ENCODE data around the gene TDRD12. TPM values are rescaled to one million over a fixed set of nuclear protein-coding genes. Genes with fewer than 3 reads are reported as not detected.
"Not testable (repeated sequence)": the region's sequence is repeated elsewhere in the genome, so short reads cannot be mapped to it uniquely, and the experiment has no call there.

The TDRD12 gene
- total RNA-seq, 1 experiment from 2014 or later: 0.17 TPM

DNA sequence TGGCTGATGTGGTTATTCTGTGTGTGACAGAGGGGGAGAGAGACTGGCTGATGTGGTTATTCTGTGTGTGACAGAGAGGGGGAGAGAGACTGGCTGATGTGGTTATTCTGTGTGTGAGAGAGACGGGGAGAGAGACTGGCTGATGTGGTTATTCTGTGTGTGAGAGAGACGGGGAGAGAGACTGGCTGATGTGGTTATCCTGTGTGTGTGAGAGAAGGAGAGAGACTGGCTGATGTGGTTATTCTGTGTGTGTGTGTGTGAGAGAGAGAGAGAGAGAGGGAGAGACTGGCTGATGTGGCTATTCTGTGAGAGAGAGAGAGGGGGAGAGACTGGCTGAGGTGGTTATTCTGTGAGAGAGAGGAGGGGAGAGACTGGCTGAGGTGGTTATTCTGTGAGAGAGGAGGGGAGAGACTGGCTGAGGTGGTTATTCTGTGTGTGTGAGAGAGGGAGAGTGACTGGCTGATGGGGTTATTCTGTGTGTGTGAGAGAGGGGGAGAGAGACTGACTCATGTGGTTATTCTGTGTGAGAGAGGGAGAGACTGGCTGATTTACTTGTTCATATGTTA lies 27.1 kb downstream of the TDRD12 start:
- DNase-seq (ENCODE audit: low spot score): peak; percentile 61

DNA sequence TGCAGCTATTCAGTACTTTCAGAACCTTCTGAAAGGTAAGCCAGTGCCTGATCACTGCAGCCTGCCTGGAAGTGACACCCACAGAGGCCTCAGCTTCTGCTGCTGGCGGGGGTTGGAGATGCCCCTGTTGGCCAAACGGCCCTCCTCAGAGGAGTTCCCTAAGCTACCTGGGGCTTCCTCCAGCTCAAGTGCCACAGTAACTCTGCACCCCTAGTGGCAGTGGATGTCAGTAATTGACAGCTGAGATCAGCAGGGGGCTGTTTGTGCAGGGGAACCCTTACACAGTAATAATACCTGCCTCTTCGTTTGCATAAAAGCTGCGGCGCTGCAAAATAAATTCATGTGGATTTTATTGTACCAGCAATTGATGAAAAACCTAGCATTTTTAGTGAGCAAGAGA lies 28.9 kb downstream of the TDRD12 start:
- DNase-seq (ENCODE audit: low spot score): no peak

DNA sequence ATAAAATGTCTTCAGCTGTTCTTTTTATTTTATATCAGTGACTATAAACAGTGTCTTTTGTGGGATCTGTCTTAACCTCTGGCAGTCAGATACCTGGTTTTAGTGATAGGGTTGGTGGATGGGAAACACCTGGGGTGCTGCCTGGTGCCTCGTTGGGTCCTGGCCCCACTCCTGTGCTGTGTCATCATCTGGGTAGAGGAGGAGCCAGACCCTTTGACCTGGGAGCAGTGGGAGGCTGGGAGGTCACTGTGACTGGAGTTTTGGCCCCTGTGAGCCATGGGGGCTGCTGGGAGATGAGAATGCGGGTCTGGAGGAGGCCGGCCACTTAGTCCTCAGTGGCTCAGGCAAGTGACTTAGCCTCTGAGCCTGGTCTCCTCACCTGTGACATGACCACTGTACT lies 29.4 kb downstream of the TDRD12 start:
- no peak for DNase-seq (ENCODE audit: low spot score)

DNA sequence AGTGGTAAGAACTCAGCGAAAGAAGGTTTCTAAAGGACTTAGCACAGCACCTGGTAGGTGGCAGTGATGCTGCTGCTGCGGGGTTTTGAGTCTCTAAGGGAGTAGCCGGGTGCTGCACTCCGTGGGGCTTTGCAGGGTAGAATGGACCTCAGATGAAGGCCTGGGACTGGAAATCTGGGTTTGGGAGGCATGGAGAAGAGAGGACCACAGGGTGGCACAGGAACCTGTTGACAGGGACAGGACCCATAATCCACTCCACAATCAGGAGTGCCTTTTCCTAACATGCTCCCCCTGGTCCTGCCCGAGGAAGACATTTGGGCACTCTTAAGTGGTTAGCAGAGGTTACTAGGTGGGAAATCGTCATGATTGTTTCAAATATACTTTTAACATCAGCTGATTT lies 29.8 kb downstream of the TDRD12 start:
- DNase-seq (ENCODE audit: low spot score): no peak

DNA sequence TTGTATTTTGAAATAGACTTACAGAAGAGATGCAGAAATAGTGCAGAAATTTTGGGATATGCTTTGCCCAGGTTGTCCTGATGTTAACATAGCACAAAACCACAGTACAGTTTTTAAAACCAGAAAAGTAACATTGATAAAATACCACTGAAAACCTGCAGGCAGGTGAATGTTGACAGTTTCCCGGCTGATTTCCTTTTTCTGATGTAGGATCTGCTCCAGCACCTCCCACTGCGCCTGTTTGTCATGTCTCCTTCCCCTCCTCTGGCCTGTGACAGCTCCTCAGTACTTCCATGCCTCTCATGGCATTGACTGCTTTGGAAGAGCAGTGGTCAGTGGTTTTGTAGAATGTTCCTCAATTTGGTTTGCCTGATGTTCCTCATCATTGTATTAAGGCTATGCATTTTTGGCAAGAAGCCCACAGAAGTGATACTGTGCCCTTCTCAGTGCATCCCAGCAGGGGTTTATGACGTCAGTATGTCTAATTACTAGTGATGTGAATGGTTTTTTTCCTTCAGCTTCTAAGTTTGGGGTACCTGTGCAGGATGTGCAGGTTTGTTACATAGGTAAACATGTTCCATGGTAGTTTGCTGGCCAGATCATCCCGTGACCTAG lies 31.0 kb downstream of the TDRD12 start:
- DNase-seq (ENCODE audit: low spot score): no peak

DNA sequence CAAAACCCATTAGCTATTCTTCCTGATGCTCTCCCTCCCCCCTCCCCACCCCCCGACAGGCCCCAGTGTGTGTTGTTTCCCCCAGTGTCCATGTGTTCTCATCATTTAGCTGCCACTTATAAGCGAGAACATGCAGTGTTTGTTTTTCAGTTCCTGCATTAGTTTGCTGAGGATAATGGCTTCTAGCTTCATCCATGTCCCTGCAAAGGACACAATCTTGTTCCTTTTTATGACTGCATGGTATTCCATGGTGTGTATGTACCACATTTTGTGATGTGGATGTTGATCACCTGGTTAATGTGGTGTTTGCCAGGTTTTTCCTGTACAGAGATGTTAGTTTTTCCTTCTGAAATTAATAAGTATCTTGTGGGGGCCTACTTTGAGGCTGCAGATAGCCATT lies 31.5 kb downstream of the TDRD12 start:
- DNase-seq (ENCODE audit: low spot score): no peak

DNA sequence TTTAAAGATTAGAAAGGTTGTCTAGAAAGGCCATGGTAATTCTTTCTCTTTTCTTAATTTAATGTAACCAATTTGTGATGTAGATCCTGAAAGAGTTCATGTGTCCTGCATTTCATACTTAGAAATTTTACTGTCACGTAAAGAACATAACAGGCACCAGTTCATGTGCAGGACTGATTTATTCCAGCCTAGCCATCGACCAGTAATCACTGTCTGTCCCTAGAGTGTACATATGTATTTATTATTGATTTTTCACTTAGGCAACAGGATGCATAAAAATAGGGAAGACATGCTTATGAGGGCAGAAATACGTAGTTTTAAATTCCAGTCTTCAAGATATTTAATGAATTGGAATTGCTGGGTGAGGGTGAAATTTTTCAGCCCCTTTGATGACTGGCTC lies 37.6 kb downstream of the TDRD12 start:
- DNase-seq (ENCODE audit: low spot score): no peak

DNA sequence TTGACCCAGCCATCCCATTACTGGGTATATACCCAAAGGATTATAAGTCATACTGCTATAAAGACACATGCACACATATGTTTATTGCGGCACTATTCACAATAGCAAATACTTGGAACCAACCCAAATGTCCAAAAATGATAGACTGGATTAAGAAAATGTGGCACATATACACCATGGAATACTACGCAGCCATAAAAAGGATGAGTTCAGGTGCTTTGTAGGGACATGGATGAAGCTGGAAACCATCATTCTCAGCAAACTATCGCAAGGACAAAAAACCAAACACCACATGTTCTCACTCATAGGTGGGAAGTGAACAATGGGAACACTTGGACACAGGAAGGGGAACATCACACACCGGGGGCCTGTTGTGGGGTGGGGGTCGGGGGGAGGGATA lies 45.8 kb downstream of the TDRD12 start:
- not testable (repeated sequence) for DNase-seq (ENCODE audit: low spot score)

DNA sequence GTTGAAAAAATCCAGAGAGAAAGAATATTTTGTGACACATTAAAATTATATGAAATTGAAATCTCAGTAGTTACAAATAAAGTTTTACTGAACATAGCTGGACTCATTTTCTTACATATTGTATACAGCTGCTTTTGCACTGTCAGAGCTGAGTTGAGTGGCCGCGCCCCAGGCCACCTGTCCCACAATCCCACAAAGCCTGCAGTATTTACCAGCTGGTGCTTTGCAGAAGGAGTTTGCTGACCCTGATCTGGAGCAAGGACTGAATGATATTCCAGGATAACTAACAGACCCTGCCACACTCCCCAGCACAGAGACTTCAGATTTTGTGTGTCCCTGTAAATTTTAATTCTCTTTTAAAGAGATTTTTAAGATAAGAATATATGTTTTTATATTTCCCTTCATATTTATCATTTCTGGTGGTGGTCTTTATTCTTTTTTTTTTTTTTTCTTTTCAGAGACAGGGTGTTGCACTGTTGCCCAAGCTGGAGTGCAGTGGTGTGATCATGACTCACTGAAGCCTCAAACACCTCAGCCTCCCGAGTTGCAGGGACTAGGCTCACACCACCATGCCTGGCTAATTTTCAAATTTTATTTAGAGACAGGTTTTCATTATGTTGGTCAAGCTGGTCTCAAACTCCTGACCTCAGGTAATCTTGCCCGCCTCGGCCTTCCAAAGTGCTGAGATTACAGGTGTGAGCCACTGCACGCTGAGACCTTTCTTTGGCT lies 48.5 kb downstream of the TDRD12 start:
- no peak for DNase-seq (ENCODE audit: low spot score)

DNA sequence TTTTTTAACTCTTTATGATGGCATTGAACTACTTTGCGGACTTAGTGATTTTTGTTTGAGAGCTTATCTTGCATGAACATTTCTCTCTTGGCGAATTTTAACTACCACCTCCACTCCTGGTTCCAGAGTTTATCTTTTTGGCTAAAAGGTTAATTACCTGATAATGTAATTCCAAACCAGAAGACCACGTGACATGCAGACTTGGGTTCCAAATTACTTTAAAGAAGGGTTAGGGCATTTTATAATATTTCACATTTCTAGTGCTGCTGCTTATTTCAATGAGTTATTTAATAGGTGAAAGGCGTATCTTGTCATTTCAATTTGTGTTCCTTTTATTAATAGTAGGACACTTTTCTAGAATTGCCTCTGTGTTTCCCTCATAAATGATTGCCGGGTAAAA lies 52.0 kb downstream of the TDRD12 start:
- DNase-seq (ENCODE audit: low spot score): no peak

DNA sequence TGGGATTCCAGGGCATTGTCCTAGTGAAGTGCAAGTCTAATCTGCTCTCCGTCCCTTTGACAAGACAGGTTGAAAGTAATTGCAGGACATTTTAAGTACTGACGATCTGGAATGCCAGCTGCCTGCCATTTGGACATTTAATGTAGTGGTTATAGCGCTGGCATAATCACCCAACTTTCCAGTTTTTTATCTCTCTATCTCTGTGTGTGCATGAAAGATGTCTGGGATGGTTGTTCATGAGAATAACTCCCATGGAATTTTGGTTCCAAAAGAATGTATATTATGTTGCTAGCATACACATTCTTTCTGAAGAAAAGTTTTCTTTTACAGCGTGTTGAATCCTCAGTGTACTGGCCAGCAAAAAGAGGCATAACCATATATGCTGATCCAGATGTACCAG lies 53.6 kb downstream of the TDRD12 start:
- DNase-seq (ENCODE audit: low spot score): no peak

DNA sequence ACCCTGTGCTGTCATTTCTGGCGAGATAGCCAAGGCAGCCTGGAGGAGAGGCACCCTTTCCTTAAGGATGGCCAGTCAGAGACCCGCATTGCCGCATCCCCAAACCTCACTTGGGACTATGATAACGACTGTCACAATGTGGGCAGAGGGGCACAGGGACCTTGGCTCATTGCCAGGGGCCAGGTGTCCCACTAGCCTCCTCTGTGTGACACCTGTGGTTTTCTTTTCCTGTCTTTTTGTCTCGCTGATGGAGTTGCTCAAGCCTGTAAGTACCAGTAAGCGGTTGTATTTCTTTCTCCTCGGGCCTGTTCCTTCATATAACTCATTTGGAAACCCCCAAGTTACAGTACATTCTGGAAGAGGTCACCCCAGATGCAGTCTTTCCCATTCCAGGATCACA lies 59.5 kb downstream of the TDRD12 start:
- DNase-seq (ENCODE audit: low spot score): no peak

DNA sequence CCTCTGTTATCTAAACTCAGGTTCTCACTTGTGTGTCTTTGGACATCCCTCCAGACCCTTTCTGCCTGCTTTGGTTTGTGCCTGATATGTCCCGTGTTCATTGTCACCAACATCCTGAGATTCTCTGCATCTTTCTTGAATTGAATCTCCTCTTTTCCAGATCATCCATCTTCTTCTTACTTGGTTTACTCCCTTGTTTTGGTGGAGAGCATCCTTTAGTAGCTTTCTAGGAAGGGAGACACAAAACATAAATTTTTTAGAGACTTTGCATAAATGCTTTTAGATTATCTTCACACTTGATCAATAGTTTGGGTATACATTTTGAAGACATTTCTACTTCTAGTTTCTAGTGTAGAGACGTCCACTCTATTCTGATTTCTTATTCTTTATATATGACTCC lies 61.7 kb downstream of the TDRD12 start:
- no peak for DNase-seq (ENCODE audit: low spot score)

DNA sequence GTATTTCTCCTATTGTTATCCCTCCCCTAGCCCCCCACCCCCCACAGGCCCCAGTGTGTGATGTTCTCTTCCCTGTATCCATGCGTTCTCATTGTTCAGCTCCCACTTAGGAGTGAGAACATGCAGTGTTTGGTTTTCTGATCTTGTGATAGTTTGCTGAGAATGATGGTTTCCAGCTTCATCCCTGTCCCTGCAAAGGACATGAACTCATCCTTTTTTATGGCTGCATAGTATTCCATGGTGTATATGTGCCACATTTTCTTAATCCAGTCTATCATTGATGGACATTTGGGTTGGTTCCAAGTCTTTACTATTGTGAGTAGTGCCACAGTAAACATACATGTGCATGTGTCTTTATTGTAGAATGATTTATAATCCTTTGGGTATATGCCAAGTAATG lies 62.5 kb downstream of the TDRD12 start:
- DNase-seq (ENCODE audit: low spot score): not testable (repeated sequence)

DNA sequence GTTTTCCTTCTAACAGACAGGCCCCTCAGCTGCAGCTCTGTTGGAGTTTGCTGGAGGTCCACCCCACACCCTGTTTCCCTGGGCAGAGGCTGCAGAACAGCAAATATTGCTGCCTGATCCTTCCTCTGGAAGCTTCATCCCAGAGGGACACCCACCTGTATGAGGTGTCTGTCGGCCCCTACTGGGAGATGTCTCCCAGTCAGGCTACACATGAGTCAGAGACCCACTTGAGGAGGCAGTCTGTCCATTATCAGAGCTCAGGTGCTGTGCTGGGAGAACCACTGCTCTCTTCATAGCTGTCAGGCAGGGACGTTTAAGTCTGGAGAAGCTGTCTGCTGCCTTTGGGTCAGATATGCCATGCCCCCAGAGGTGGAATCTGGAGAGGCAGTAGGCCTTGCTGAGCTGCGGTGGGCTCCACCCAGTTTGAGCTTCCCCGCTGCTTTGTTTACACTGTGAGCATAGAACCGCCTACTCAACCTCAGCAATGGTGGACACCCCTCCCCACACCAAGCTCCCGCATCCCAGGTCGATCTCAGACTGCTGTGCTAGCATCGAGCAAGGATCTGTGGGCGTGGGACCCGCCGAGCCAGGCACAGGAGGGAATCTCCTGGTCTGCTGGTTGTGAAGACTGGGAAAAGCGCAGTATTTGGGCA lies 67.7 kb downstream of the TDRD12 start:
- DNase-seq (ENCODE audit: low spot score): peak; percentile 37

DNA sequence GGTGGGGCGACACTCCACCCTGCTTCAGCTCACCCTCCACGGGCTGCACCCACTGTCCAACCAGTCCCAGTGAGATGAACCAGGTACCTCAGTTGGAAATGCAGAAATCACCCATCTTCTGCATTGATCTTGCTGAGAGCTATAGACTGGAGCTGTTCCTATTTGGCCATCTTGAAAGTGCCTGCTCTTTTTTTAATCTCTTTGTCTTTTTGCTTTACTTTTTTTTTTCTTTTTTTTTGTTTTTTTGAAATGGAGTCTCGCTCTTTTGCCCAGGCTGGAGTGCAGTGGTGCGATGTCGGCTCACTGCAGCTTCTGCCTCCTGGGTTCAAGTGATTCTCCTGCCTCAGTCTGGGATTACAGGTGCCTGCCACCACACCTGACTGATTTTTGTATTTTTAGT lies 68.3 kb downstream of the TDRD12 start:
- DNase-seq (ENCODE audit: low spot score): not testable (repeated sequence)

DNA sequence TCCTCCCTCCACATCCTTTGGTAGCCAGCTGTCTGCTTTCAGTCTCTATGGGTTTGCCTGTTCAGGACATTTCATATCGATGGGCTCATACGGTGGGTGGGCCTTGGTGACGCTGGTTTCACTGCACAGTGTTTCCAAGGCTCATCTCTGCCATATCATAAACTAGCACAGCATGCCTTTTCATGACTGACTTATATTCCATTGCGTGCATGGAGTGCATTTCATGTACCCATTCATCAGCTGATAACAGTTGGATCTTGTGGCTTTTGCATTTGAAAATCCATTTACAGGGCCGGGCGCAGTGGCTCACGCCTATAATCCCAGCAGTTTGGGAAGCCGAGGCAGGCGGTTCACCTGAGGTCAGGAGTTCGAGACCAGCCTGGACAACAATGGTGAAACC lies 69.9 kb downstream of the TDRD12 start:
- DNase-seq (ENCODE audit: low spot score): no peak

DNA sequence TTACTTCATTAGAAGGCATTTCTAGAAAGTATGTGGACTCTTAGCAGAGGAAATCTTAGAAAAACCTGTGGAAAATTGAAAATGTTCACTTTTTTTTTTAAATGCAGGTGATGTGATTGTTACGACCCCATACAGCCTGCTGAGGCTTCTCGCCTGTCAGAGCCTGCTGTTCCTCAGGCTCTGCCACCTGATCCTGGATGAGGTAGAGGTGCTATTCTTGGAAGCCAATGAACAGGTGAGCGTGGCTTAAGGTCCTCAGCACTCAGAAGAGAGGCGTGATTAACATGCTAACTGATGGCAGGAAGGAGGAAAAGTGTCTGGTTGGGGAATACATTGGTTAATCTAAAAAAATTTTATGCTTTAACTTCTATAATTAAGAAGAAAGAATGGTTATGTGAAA lies 78.6 kb downstream of the TDRD12 start:
- no peak for DNase-seq (ENCODE audit: low spot score)

DNA sequence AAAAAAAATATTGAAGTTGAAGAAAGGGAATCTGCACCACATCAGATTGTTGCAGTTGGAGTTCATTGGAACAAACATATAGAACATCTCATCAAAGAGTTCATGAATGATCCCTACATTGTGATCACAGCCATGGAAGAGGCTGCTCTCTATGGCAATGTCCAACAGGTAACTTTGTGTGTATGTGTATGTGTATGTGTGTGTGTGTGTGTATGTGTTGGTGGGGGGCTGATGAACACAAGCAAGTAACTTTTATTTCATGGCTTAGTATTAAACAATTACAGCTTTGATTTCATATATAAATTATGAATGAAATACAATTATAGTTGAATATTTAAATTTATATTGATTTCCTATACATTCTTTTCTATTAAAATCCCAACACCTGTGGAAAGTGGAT lies 80.6 kb downstream of the TDRD12 start:
- no peak for DNase-seq (ENCODE audit: low spot score)

DNA sequence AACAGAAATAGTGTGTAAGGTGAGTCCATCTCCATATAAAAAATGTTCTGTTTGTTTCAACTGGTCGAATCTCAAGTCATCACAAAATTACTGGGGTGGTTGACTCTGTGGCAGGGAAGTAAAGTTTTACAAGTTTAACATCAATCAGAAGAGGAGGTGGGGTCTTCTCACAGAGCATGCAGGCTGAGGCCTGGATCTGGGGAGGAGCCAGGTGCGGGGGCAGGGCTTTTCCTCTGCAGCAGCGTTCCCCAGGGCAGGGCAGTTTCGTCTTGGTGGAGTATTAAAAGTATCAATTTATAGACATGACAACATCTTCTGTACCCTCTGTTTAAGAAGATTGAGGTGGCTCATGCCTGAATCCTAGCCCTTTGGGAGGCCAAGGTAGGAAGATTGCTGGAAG lies 81.2 kb downstream of the TDRD12 start:
- no peak for DNase-seq (ENCODE audit: low spot score)

DNA sequence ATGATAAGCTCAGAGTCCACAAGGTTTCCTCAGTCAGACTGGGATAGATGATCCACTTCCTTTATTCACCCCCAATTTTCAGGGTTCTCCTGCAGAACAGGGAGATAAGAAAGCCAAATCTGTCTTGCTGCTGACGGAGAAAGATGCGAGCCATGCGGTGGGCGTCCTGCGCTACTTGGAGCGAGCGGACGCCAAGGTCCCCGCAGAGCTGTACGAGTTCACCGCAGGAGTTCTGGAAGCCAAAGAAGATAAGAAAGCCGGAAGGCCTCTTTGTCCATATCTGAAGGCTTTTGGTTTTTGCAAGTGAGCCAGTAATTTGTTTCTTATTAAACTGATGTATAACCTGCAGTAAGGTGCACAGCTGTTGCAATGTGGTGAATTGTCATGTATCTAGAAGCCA lies 83.3 kb downstream of the TDRD12 start:
- DNase-seq (ENCODE audit: low spot score): no peak

DNA sequence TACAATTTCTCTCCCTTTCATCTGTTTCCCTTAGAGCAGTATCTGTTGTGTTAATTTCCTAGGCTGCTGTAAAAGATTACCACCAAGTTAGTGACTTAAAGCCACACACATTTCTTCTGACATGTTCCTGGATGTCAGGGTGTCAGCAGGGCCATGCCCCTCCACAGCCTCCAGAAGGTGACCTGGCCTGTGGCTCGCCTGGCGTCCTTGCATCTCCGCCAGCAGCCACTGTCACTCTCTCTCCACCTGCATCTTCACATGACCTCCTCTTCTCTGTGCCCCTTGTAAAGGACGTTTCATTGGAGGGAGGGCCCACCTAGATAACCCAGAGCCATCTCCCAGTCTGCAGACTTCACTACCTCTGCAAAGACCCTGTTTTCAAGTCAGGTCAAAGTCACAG lies 88.7 kb downstream of the TDRD12 start:
- no peak for DNase-seq (ENCODE audit: low spot score)

DNA sequence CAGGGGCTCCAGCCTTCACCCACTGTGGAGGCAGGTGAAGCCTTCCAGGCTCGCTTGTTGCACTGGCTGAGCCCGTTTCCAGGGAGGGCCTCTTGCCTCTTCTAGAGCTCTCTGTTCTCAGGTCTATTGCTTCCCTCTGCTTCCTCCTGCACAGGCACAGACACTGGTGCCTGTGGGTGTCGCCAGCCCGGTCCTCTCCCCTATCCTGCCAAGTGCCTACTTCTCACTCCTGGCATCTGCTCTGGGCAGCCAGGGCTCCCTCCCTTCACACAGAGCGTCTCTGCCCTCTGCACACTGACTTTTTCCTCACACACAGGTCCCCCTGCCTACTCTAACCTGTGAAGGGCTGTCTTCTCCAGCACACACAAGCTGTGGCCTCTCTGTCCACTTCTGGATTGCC lies 89.7 kb downstream of the TDRD12 start:
- no peak for DNase-seq (ENCODE audit: low spot score)
